Measurements from ENCODE around the gene DNAAF5.
"Not testable (repeated sequence)": the region's sequence is repeated elsewhere in the genome, so short reads cannot be mapped to it uniquely, and the experiment has no call there.

The DNAAF5 gene

DNA sequence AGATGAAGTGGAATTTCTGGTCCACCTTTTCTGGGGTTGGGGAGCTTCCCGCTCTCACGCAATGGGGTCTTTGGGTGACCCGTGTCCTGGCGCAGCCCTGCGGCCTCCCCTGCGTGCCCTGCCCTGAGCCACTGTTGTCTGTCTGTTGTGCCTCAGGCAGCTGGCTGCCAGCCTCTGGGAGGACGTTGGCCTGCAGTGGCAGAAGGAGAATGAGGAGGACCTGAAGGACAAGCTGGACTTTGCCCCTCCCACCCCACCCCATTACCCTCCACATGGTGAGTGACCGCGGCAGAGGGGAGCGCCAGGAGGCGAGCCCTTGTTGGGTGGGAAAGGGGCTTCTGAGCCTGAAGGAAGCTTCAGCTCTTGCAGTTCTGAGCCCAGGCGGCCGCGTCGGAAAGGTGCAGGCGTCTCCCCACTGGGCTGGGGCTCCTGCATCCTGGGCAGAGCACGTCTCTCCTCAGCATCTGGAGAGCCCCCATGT is 14.7 kb downstream of the DNAAF5 start:
- no peak for DNase-seq (ENCODE audit: low spot score in 2 of 2)
- Histone ChIP-seq H3K9me3 (no peaks in the 10 kb centered on the region), H3K4me3 (no peak overlapping the region), H3K4me1 (no peaks in the 10 kb centered on the region), H3K36me3 (replicated peaks) (peaks cover 34% of the 10 kb centered on the region), H3K27me3 (ENCODE audit: low read depth) (no peaks in the 10 kb centered on the region)
- in situ Hi-C loops (cut with MboI; ENCODE audit: low sequenced_read_pairs): no loop called here

GRCh38 chr7:741850-742249 is 15.4 kb downstream of the DNAAF5 start:
- Histone ChIP-seq H3K9me3 (no peaks in the 10 kb centered on the region), H3K36me3 (replicated peaks) (peaks cover 34% of the 10 kb centered on the region), H3K27me3 (ENCODE audit: low read depth) (no peaks in the 10 kb centered on the region), H3K4me1 (no peaks in the 10 kb centered on the region), H3K4me3 (no peak overlapping the region)
- in situ Hi-C loops (cut with MboI; ENCODE audit: low sequenced_read_pairs): no loop called here
- no peak for DNase-seq (ENCODE audit: low spot score in 2 of 2)

- no peak for DNase-seq (ENCODE audit: low spot score in 2 of 2)
- no peaks in the 10 kb centered on the region for H3K9me3 ChIP-seq
- peaks cover 34% of the 10 kb centered on the region for H3K36me3 ChIP-seq (replicated peaks)
- no peaks in the 10 kb centered on the region for H3K4me1 ChIP-seq
- no peak overlapping the region for H3K4me3 ChIP-seq
- H3K27me3 ChIP-seq (ENCODE audit: low read depth): no peaks in the 10 kb centered on the region
- in situ Hi-C loops (cut with MboI; ENCODE audit: low sequenced_read_pairs): no loop called here
These were observed 16.3 kb downstream of the DNAAF5 start for GRCh38 chr7:742791-743190.

DNA sequence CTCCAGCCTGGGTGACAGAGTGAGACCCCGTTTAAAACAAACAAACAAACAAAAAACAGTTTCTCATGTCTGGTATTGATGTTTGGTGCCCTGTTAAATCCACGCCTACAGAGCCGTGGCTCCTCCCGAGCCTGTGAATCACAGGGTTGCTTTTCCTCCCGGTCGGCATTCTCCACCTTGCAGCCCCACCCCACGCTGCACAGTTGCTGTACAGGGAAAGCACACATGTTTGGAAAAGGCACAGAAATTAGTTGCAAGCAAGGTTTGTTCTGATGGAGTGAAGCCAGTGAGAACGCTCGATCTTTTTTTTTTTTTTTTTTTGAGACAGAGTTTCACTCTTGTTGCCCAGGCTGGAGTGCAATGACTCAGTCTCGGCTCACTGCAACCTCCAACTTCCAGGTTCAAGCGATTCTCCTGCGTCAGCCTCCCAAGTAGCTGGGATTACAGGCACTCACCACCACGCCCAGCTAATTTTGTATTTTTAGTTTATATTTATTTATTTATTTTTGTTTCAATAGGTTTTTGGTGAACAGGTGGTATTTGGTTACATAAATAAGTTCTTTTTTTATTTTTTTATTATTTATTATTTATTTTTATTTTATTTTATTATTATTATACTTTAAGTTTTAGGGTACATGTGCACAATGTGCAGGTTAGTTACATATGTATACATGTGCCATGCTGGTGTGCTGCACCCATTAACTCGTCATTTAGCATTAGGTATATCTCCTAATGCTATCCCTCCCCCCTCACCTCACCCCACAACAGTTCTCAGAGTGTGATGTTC is 17.0 kb downstream of the DNAAF5 start:
- DNase-seq (ENCODE audit: low spot score in 2 of 2); in situ Hi-C loops (cut with MboI; ENCODE audit: low sequenced_read_pairs): not testable (repeated sequence)
- H3K36me3 ChIP-seq (replicated peaks): peaks cover 31% of the 10 kb centered on the region

DNA sequence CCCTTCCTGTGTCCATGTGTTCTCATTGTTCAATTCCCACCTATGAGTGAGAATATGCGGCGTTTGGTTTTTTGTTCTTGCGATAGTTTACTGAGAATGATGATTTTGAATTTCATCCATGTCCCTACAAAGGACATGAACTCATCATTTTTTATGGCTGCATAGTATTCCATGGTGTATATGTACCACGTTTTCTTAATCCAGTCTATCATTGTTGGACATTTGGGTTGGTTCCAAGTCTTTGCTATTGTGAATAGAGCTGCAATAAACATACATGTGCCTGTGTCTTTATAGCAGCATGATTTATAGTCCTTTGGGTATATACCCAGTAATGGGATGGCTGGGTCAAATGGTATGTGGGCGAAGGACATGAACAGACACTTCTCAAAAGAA is 17.6 kb downstream of the DNAAF5 start:
- H3K4me1 ChIP-seq; in situ Hi-C loops (cut with MboI; ENCODE audit: low sequenced_read_pairs); H3K27me3 ChIP-seq (ENCODE audit: low read depth); H3K9me3 ChIP-seq; H3K4me3 ChIP-seq; DNase-seq (ENCODE audit: low spot score in 2 of 2): not testable (repeated sequence)
- H3K36me3 ChIP-seq (replicated peaks): peaks cover 31% of the 10 kb centered on the region

More for the DNA sequence above, 17.0 kb downstream of the DNAAF5 start:
- H3K4me1 ChIP-seq; H3K4me3 ChIP-seq; H3K27me3 ChIP-seq (ENCODE audit: low read depth); H3K9me3 ChIP-seq: not testable (repeated sequence)

GRCh38 chr7:744854-745430 is 18.4 kb downstream of the DNAAF5 start:
- Histone ChIP-seq H3K27me3 (ENCODE audit: low read depth) (no peaks in the 10 kb centered on the region), H3K9me3 (no peaks in the 10 kb centered on the region), H3K4me1 (no peaks in the 10 kb centered on the region), H3K36me3 (replicated peaks) (peaks cover 30% of the 10 kb centered on the region), H3K4me3 (no peak overlapping the region)
- in situ Hi-C loops (cut with MboI; ENCODE audit: low sequenced_read_pairs): no loop called here
- no peak for DNase-seq (ENCODE audit: low spot score in 2 of 2)

DNA sequence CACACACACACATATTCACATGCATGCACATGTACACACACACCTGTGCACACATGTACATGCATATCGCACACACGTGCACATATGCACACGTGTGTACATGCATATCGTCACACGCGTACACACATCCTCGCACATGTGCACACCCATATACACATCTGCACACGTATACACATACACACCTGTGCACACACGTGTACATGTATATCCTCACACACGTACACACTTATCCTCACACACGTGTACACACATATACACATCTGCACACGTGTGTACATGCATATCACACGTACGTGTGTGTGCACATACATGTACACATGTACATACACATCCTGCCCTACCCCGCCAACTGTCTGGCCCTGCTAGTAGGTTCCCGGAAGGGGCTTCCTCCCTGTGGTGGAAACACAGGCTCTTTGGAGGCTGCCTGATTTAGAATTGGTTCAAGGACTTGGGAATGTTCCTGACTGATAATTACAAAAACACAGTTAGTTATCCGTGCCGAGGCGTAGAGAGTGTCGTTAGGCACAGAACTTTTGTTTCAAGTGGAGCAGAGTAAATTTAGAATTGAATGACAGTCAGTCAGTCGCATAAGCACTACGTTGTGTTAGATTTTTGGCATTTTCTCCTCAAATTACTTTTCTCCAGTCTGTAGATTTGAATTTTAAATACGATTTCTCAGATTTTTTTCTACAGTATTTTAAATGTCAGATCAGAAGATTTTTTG is 19.1 kb downstream of the DNAAF5 start:
- H3K4me1 ChIP-seq: no peaks in the 10 kb centered on the region
- H3K9me3 ChIP-seq: no peaks in the 10 kb centered on the region
- no peak overlapping the region for H3K4me3 ChIP-seq
- H3K27me3 ChIP-seq (ENCODE audit: low read depth): no peaks in the 10 kb centered on the region
- peaks cover 26% of the 10 kb centered on the region for H3K36me3 ChIP-seq (replicated peaks)
- in situ Hi-C loops (cut with MboI; ENCODE audit: low sequenced_read_pairs): no loop called here
- no peak for DNase-seq (ENCODE audit: low spot score in 2 of 2)

DNA sequence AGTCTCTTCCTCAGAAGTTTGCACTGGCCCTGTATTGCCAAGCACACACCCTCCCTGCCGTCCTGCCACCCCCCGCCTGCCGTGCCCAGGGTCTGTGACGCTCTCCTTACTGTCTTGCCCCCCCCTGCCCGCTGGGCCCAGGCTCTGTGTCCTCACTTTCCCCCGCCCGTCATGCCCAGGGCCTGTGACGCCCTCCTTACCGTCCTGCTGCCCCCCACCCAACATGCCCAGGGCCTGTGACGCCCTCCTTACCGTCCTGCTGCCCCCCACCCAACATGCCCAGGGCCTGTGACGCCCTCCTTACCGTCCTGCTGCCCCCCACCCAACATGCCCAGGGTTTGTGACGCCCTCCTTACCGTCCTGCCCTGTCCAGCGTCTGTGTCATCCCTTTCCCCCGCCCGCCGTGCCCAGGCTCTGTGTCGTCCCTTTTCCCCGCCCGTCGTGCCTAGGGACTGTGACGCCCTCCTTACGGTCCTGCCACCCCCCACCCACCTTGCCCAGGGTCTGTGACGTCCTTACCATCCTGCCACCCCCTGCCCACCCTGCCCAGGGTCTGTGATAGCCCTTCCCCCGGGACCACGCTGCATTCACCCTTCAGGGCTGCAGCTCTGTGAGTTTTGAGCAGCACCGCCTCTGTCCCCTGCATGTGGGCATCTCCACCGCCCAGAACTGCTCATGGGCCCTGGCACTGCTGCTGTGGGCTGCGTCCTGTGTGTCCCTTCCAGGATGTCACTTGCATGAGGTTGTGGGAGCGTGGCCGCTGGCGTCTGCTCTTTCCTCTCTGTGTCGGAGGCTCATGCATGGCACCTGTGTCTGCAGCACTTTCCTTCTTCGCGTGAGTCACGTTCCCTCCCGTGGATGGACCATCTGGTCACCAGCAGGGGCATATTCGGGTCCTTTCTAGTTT is 19.9 kb downstream of the DNAAF5 start:
- Histone ChIP-seq H3K4me3 (no peak overlapping the region), H3K4me1 (no peaks in the 10 kb centered on the region), H3K36me3 (replicated peaks) (peaks cover 21% of the 10 kb centered on the region), H3K9me3 (no peaks in the 10 kb centered on the region), H3K27me3 (ENCODE audit: low read depth) (no peaks in the 10 kb centered on the region)
- in situ Hi-C loops (cut with MboI; ENCODE audit: low sequenced_read_pairs): no loop called here
- no peak for DNase-seq (ENCODE audit: low spot score in 2 of 2)

- Histone ChIP-seq H3K4me3 (no peak overlapping the region), H3K36me3 (replicated peaks) (peaks cover 25% of the 10 kb centered on the region), H3K9me3 (no peaks in the 10 kb centered on the region), H3K27me3 (ENCODE audit: low read depth) (no peaks in the 10 kb centered on the region), H3K4me1 (no peaks in the 10 kb centered on the region)
- in situ Hi-C loops (cut with MboI; ENCODE audit: low sequenced_read_pairs): no loop called here
- no peak for DNase-seq (ENCODE audit: low spot score in 2 of 2)
These were observed 20.7 kb downstream of the DNAAF5 start for GRCh38 chr7:747186-747585.

DNA sequence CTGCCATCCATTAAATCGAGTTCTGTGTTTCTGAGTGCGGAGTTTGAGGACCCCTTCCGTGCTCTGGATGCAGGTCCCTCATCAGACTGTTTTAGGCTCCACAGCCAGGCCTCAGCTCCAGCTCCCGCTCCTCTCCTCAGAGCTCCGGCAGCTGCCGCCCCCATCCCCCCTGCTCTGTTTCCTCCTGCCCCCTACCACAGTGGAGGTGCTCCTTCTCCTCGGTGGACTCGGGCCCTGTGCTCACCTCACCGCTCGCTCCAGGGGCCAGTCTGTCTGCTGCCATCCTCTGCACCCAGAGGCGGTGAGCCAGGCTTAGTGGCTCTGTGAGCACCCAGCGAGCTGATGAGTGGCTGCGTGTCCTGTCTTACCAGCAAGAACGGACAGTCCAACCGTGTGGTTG is 21.9 kb downstream of the DNAAF5 start:
- no peaks in the 10 kb centered on the region for H3K27me3 ChIP-seq (ENCODE audit: low read depth)
- in situ Hi-C loops (cut with MboI; ENCODE audit: low sequenced_read_pairs): no loop called here

DNA sequence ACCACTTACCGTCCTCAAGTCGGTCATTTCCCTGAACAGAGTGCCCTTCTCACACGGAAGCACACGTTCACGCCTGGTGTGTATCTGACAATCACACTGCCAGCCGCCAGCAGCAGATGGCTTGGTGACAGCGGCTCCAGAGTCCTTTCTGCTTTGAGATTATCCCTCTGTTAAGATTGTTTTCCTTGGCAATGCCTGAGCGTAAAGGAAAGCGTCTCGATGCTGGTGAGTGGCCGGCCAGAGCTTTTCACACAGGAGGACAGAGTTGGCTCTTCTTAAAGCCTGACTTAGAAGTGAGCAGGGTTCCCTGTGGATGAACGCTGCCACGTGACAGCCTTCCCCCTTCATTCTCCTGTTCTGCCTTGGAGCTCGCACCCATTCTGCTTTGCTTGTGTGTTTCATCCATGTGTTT is 22.6 kb downstream of the DNAAF5 start:
- H3K36me3 ChIP-seq (replicated peaks): peaks cover 27% of the 10 kb centered on the region
- in situ Hi-C loops (cut with MboI; ENCODE audit: low sequenced_read_pairs): no loop called here

More for the DNA sequence above, 21.9 kb downstream of the DNAAF5 start:
- Histone ChIP-seq H3K9me3 (no peaks in the 10 kb centered on the region), H3K36me3 (replicated peaks) (peaks cover 25% of the 10 kb centered on the region), H3K4me3 (no peak overlapping the region), H3K4me1 (no peaks in the 10 kb centered on the region)
- DNase-seq (ENCODE audit: low spot score in 2 of 2): no peak

DNA sequence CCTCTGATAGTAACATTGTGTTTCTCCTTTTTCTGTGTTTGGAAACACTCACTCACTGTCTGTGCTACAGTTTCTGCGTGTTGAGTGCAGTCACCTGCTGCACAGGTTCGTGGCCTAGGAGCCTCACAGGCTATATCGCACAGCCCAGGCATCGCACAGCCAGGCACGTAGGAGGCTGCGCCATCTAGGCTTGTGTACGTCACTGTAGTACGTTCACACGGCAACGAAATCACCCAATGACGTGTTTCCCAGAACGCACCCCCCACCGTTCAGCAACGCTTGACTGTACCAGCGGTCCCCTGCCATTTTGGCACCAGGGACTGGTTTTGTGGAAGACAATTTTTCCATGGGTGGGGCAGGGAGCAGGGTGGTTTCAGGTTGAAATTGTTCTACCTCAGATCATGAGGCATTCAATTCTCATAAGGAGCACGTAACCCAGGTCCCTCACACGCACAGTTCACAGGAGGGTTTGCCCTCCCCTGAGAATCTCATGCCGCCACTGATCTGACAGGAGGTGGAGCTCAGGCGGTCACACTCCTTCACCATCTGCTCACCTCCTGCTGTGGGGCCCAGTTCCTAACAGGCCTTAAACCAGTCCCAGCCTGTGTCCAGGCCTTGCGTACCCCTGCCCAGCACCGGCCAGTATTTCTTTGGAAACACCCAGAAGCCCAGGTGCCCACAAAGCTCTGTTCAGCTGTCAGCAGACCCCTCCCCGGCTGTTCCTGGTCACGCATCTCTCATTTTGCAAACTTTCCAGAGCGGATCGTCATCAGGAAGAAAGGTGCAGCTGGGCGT is 23.8 kb downstream of the DNAAF5 start:
- DNase-seq (ENCODE audit: low spot score in 2 of 2): no peak
- Histone ChIP-seq H3K36me3 (replicated peaks) (peaks cover 27% of the 10 kb centered on the region), H3K4me1 (no peaks in the 10 kb centered on the region), H3K4me3 (no peak overlapping the region), H3K27me3 (ENCODE audit: low read depth) (no peaks in the 10 kb centered on the region), H3K9me3 (no peaks in the 10 kb centered on the region)
- in situ Hi-C loops (cut with MboI; ENCODE audit: low sequenced_read_pairs): no loop called here

More for the DNA sequence above, 22.6 kb downstream of the DNAAF5 start:
- DNase-seq (ENCODE audit: low spot score in 2 of 2): no peak
- Histone ChIP-seq H3K4me1 (no peaks in the 10 kb centered on the region), H3K9me3 (no peaks in the 10 kb centered on the region), H3K4me3 (no peak overlapping the region), H3K27me3 (ENCODE audit: low read depth) (no peaks in the 10 kb centered on the region)

DNA sequence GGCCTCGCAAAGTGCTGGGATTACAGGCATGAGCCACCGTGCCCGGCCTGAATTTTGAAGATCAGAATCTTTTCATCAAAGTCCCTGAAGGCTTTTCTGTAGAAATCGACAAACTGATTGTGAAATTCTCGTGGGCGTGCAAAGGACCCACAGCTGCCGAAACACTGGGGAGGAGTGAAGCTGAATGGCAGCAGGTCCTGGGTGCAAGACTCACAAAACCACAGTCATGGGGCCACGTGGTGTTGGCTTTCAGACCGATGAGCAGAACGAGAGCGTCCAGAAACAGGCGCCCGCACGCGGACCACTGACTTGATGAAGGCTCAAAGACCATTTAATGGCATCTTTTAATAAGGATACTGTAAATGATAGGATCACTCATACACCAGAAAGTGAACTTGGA is 25.3 kb downstream of the DNAAF5 start:
- DNase-seq (ENCODE audit: low spot score in 2 of 2): no peak
- Histone ChIP-seq H3K36me3 (replicated peaks) (peaks cover 31% of the 10 kb centered on the region), H3K4me1 (no peaks in the 10 kb centered on the region), H3K9me3 (no peaks in the 10 kb centered on the region), H3K27me3 (ENCODE audit: low read depth) (no peaks in the 10 kb centered on the region), H3K4me3 (no peak overlapping the region)
- in situ Hi-C loops (cut with MboI; ENCODE audit: low sequenced_read_pairs): no loop called here
